BLaER1 treated with 17β-estradiol and CSF1 and Interleukin-3, amounts not matched to agents 10 nM and 100 nM (cell line): ENCODE measurements around the gene MAP2K7.
"Not testable (repeated sequence)": the region's sequence is repeated elsewhere in the genome, so short reads cannot be mapped to it uniquely, and the experiment has no call there.

Experiments used
- H3K27ac ChIP-seq, 11 experiments: shearing (Covaris generic); formaldehyde crosslinking; 2 replicates each; pipeline ENCODE4 v1.8.1; 2022
- H3K27me3 ChIP-seq, 11 experiments: shearing (Covaris generic); formaldehyde crosslinking; 2 replicates each; pipeline ENCODE4 v1.8.1; 2022
- H3K36me3 ChIP-seq, 11 experiments: shearing (Covaris generic); formaldehyde crosslinking; 2 replicates each; pipeline ENCODE4 v1.8.1; 2022
- H3K4me1 ChIP-seq, 10 experiments: shearing (Covaris generic); formaldehyde crosslinking; 2 replicates each; pipeline ENCODE4 v1.8.1; 2022
- H3K4me2 ChIP-seq, 11 experiments: shearing (Covaris generic); formaldehyde crosslinking; 2 replicates each; pipeline ENCODE4 v1.8.1; 2022
- H3K4me3 ChIP-seq, 10 experiments: shearing (Covaris generic); formaldehyde crosslinking; 2 replicates each; pipeline ENCODE4 v1.8.1; 2022
- H3K9ac ChIP-seq, 11 experiments: shearing (Covaris generic); formaldehyde crosslinking; 2 replicates each; pipeline ENCODE4 v1.8.1; 2022
- H3K9me3 ChIP-seq, 11 experiments: shearing (Covaris generic); formaldehyde crosslinking; replicated peaks in 1 of 11; 2 replicates each; pipeline ENCODE4 v1.8.1; 2022
- H4K20me1 ChIP-seq, 11 experiments: shearing (Covaris generic); formaldehyde crosslinking; 2 replicates each; pipeline ENCODE4 v1.8.1; 2022
- Cebpa-rat ChIP-seq, 11 experiments: shearing (Covaris generic); IDR thresholded peaks; 2 replicates each; pipeline ENCODE4 v1.8.1; 2022

The MAP2K7 gene

DNA sequence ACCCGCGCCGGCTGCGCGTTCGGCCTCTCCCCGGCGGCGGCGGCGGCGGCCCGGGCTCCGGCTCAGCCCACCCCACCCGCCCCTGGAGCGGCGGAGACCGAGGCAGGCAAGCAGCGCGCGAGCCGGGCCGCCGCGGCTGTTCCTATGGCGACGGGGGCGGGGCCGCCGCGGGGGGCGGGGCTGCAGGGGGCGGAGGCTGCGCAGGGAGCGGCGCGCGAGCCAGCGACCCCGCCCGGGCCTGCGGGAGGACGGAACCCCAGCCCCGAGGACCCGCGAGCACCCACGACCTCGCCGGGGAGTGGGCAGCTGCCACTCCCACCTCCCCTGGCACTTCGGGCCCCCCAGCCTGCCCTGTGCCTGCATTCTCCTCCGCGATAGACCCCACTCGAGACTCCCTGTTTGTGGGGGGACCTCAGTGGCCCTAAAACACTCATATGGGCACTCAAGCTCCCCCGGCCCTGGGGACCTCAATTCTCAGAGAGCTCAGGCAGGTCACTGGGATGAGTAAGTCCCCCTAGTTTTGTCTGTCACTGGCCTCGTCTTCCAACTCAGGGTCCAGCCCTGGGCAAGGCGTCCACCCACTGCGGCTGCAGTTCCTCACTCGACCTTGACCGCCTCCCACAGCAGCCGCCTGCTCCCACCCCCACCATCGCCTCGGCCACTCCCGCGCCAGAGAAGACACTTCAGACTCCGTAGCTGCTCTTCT, 22.5 kb downstream of the MAP2K7 start, which contains the start of gene CTXN1:
Gene CTXN1, minus strand, starts transcription at position 115 of the 706 bp plus-strand sequence. CDS start 597 bp downstream, outside the sequence.
- Histone ChIP-seq H3K4me3 (peak within 1 kb of the TSS; percentile 54 to 68 (median 59)), H3K36me3 (peaks cover 21 to 54% (median 40%) of the 10 kb centered on the region in 11 experiments), H3K4me2 (peak within 1 kb of the TSS; percentile 91 to 98 (median 94)), H3K4me1 (peaks cover 46 to 69% (median 61%) of the 10 kb centered on the region in 10 experiments), H3K9ac (peak within 1 kb of the TSS; percentile 28 to 78 (median 62); a peak in 19 of 22 replicates), H3K9me3 (no peaks in the 10 kb centered on the region), H4K20me1 (peaks cover 0 to 88% (median 82%) of the 10 kb centered on the region in 11 experiments; a peak in 21 of 22 replicates), H3K27ac (peak within 1 kb of the TSS in 6 of 11 experiments; percentile 39 to 67 (median 52); a peak in 9 of 22 replicates), H3K27me3 (peaks cover 0 to 12% (median 0%) of the 10 kb centered on the region in 11 experiments; a peak in 4 of 22 replicates)
- no peak for TF ChIP-seq Cebpa-rat (IDR thresholded peaks at IDR 0.05)

GRCh38 chr19:7926727-7927604, 23.3 kb downstream of the MAP2K7 start:
- H3K4me2 ChIP-seq, result peak overlapping the region in 7 of 11 experiments; percentile 77 to 96 (median 88); a peak in 8 of 22 replicates
- peaks cover 42 to 69% (median 61%) of the 10 kb centered on the region in 10 experiments for H3K4me1 ChIP-seq
- H3K27ac ChIP-seq, result no peak overlapping the region
- no peak for TF ChIP-seq Cebpa-rat (IDR thresholded peaks at IDR 0.05)
- H3K27me3 ChIP-seq, result peaks cover 0 to 12% (median 0%) of the 10 kb centered on the region in 11 experiments; a peak in 4 of 22 replicates
- peaks cover 26 to 58% (median 48%) of the 10 kb centered on the region in 11 experiments for H3K36me3 ChIP-seq
- H3K4me3 ChIP-seq, result no peak overlapping the region
- peak overlapping the region in 2 of 11 experiments; percentile 47 to 56; a peak in 1 of 22 replicates for H3K9ac ChIP-seq
- peaks cover 0 to 88% (median 82%) of the 10 kb centered on the region in 11 experiments; a peak in 21 of 22 replicates for H4K20me1 ChIP-seq
- no peaks in the 10 kb centered on the region for H3K9me3 ChIP-seq

- Histone ChIP-seq H3K9ac (peak overlapping the region in 1 of 11 experiments; percentile 17; a peak in 1 of 22 replicates), H3K4me2 (no peak overlapping the region), H4K20me1 (peaks cover 0 to 88% (median 82%) of the 10 kb centered on the region in 11 experiments; a peak in 21 of 22 replicates), H3K27ac (no peak overlapping the region), H3K9me3 (no peaks in the 10 kb centered on the region), H3K4me3 (no peak overlapping the region), H3K36me3 (peaks cover 26 to 58% (median 48%) of the 10 kb centered on the region in 11 experiments), H3K27me3 (peaks cover 0 to 12% (median 0%) of the 10 kb centered on the region in 11 experiments; a peak in 4 of 22 replicates), H3K4me1 (peaks cover 34 to 67% (median 59%) of the 10 kb centered on the region in 10 experiments)
- TF ChIP-seq Cebpa-rat (IDR thresholded peaks at IDR 0.05), result no peak
Measured at GRCh38 chr19:7927605-7928333, 24.1 kb downstream of the MAP2K7 start.

DNA sequence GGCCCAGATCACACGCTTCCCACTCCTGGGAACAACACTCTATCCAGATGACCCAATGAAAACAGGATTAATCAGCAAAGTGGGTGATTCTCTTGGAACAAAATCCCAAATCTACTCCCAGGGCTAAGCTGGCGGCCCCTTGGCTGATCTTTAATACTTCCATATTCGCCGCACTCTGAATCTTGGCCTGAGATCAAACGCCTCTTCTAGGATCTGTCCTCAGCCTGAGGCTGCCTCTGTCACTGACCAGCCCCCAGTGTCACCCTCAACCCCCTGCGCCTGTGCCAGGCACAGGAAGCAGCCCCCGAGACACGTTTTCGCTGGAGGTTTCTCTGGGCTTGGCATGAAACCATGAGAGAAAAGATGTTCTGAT, 24.6 kb downstream of the MAP2K7 start:
- no peak overlapping the region for H3K4me2 ChIP-seq

DNA sequence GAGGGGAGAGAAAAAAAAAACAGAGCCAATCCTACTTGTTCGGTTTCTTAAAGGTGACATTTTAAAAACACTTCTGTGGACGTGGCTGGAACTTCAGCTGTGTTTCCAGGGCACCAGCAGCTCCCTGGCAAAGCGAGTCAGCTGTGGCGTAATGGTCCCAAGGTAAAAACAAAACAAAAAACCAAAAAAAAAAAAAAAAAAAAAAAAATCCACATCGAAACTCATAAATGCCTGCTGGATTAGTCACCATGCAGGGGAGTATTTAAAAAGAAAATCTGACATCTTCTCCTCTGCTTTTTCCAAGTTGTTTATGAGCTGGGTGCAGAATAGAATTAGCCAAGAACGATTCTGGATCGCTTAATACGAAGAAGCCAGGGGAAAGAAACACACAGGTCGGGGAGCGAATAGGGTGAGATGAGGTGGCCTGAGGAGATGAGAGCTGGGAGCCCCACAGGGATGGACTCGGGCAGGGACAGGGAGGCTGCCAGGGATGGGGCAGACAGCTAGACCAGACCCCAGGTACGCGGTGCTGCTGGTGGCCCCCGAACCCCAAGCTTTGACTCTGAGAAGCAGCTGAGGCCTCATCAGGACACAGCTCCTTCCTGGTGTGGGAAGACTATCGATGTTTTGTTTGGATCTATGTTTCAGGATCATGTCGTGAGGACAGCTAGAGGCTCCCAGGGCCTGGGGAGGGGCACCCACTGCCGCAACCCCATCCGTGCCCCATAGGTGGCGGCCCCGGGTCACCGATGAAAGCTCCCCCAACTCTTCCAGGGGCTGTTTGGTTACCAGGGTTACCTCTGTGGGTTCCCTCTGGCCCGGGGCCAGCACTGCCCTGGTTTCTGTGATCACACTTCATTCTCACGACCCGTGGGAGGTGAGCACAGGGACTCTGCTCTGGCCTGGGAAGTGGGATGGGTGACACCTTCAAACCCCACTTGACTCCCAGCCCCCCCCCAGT, 25.3 kb downstream of the MAP2K7 start:
- Histone ChIP-seq H3K9ac (peak overlapping the region in 2 of 11 experiments; percentile 17 to 28; a peak in 3 of 22 replicates), H3K4me3 (no peak overlapping the region), H3K27me3 (peaks cover 0 to 12% (median 0%) of the 10 kb centered on the region in 11 experiments; a peak in 4 of 22 replicates), H3K27ac (peak overlapping the region in 4 of 11 experiments; percentile 1 to 27 (median 18); a peak in 1 of 22 replicates), H4K20me1 (peaks cover 0 to 88% (median 82%) of the 10 kb centered on the region in 11 experiments; a peak in 20 of 22 replicates), H3K4me1 (peaks cover 21 to 57% (median 50%) of the 10 kb centered on the region in 10 experiments), H3K9me3 (no peaks in the 10 kb centered on the region), H3K4me2 (peak overlapping the region in 7 of 11 experiments; percentile 18 to 59 (median 41); a peak in 7 of 22 replicates), H3K36me3 (peaks cover 37 to 65% (median 53%) of the 10 kb centered on the region in 11 experiments)
- no peak for TF ChIP-seq Cebpa-rat (IDR thresholded peaks at IDR 0.05)

More for the DNA sequence above, 24.6 kb downstream of the MAP2K7 start:
- H3K4me1 ChIP-seq, result peaks cover 28 to 64% (median 57%) of the 10 kb centered on the region in 10 experiments
- H4K20me1 ChIP-seq, result peaks cover 0 to 88% (median 82%) of the 10 kb centered on the region in 11 experiments; a peak in 21 of 22 replicates
- H3K9ac ChIP-seq, result peak overlapping the region in 1 of 11 experiments; percentile 17; a peak in 2 of 22 replicates
- peaks cover 0 to 12% (median 0%) of the 10 kb centered on the region in 11 experiments; a peak in 4 of 22 replicates for H3K27me3 ChIP-seq
- TF ChIP-seq Cebpa-rat (IDR thresholded peaks at IDR 0.05), result no peak
- H3K9me3 ChIP-seq, result no peaks in the 10 kb centered on the region
- H3K27ac ChIP-seq, result no peak overlapping the region
- no peak overlapping the region for H3K4me3 ChIP-seq
- peaks cover 30 to 58% (median 48%) of the 10 kb centered on the region in 11 experiments for H3K36me3 ChIP-seq

GRCh38 chr19:7930030-7930429, 26.4 kb downstream of the MAP2K7 start:
- not testable (repeated sequence) for H3K9me3 ChIP-seq, H3K27me3 ChIP-seq, H3K27ac ChIP-seq, H3K4me3 ChIP-seq, H3K9ac ChIP-seq
- Histone ChIP-seq H4K20me1 (peaks cover 0 to 90% (median 80%) of the 10 kb centered on the region in 11 experiments; a peak in 20 of 22 replicates), H3K4me1 (peaks cover 14 to 49% (median 41%) of the 10 kb centered on the region in 10 experiments; a peak in 19 of 20 replicates), H3K4me2 (peak overlapping the region in 7 of 11 experiments; percentile 18 to 59 (median 41); a peak in 10 of 22 replicates), H3K36me3 (peaks cover 47 to 75% (median 63%) of the 10 kb centered on the region in 11 experiments)

DNA sequence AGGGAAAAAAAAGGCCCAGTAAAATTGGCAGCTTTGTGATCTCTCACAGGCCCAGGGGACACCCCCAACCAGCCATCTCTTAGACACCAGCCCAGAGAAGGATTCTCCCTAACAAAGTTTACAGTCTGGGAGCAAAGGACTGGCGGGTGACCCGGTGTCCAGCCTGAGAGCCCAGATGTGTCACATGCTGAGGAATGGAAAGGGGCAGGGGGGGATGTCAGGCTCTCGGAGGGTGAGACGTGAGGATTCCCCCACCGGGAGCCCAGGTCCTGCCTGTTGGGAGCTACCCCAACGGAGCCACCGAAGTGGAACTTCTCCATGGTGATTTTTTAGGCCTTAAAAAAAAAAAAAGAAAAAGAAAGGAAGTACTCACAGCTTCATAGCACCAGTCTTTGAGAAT, 27.1 kb downstream of the MAP2K7 start:
- peaks cover 54 to 82% (median 70%) of the 10 kb centered on the region in 11 experiments for H3K36me3 ChIP-seq
- H3K27ac ChIP-seq, result peak overlapping the region in 3 of 11 experiments; percentile 4 to 35 (median 12); a peak in 1 of 22 replicates
- H3K4me2 ChIP-seq, result peak overlapping the region in 8 of 11 experiments; percentile 18 to 59 (median 42); a peak in 13 of 22 replicates

More for the DNA sequence above, 27.1 kb downstream of the MAP2K7 start:
- Histone ChIP-seq H3K9me3 (no peaks in the 10 kb centered on the region), H3K4me3 (no peak overlapping the region), H4K20me1 (peaks cover 0 to 97% (median 85%) of the 10 kb centered on the region in 11 experiments; a peak in 20 of 22 replicates), H3K27me3 (no peaks in the 10 kb centered on the region), H3K9ac (peak overlapping the region in 8 of 11 experiments; percentile 4 to 54 (median 40); a peak in 9 of 22 replicates), H3K4me1 (peaks cover 14 to 42% (median 36%) of the 10 kb centered on the region in 10 experiments; a peak in 19 of 20 replicates)
- no peak for TF ChIP-seq Cebpa-rat (IDR thresholded peaks at IDR 0.05)
